Stomach (tissue), 4 donors: ENCODE results near the gene TSHZ1.

Experiments used
- CTCF ChIP-seq, 7 experiments: fragments of 450-650 bp in 4 of 7; fragments of 200-600 bp in 3 of 7; sonication (generic) in 3 of 7; IDR thresholded peaks; one replicate each; pipeline ENCODE4 v1.5.1; 2016 to 2019; ENCODE audit warnings: antibody characterized with exemption in 7 of 7, control low read depth in 2 of 7, mild to moderate bottlenecking in 1 of 7
- EP300 ChIP-seq: sonication (generic); formaldehyde crosslinking; IDR thresholded peaks from one replicate; pipeline ENCODE4 v1.6.1; 2017; ENCODE audit warnings: antibody characterized with exemption
- POLR2A ChIP-seq, 4 donors: fragments of 450-650 bp; IDR thresholded peaks; one replicate each; pipeline ENCODE4 v1.6.1; 2016; ENCODE audit warnings: antibody characterized with exemption in 4 of 4, control low read depth in 2 of 4, mild to moderate bottlenecking in 1 of 4, moderate library complexity in 1 of 4
- POLR2AphosphoS5 ChIP-seq, 3 donors: sonication (generic); formaldehyde crosslinking; IDR thresholded peaks; one replicate each; pipeline ENCODE4 v1.6.1; 2016; ENCODE audit warnings: antibody characterized with exemption in 3 of 3

GRCh38 chr18:75207310-75208154 lies 3.1 kb upstream of the TSHZ1 start:
- TF ChIP-seq CTCF (IDR thresholded peaks at IDR 0.05) (no peak), POLR2A (IDR thresholded peaks at IDR 0.05) (no peak), POLR2AphosphoS5 (IDR thresholded peaks at IDR 0.05) (no peak), EP300 (no peak)
